ENCODE data around the gene SLC6A13.

SLC6A13 gene

DNA sequence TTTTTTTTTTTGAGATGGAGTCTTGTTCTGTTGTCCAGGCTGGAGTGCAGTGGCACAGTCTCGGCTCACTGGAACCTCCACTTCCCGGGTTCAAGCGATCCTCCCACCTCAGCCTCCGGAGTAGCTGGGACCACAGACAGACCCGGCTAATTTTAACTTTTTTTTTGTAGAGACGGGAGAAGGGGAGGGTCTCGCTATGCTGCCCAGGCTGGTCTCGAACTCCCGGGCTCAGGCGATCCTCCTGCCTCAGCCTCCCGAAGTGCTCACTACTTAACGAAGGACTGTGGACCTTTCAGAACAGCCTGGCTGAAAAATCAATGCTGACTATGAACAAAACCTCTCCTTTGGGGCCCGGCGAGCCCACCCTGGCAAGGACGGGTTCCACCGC lies 59.6 kb downstream of the SLC6A13 start:
- no peaks in the 10 kb centered on the region for H3K36me3 ChIP-seq (ENCODE audit: insufficient read depth, low read length)
- DNase-seq (no peak), ATAC-seq (ENCODE audit: insufficient read depth, low read depth) (no peak)
- H3K9me3 ChIP-seq (ENCODE audit: insufficient read depth, low read length, severe bottlenecking): no peaks in the 10 kb centered on the region
- no peak overlapping the region for H2AFZ ChIP-seq (ENCODE audit: low read depth, low read length)
- no peak overlapping the region for H3K4me3 ChIP-seq (ENCODE audit: low read depth in 1 of 2, low read length in 2 of 2)
- no peak overlapping the region for H3K9ac ChIP-seq (ENCODE audit: low read depth, low read length)
- H3K27me3 ChIP-seq (ENCODE audit: insufficient read depth, low read length, poor library complexity): no peaks in the 10 kb centered on the region
- H3K4me1 ChIP-seq (ENCODE audit: insufficient read depth, low read length): no peaks in the 10 kb centered on the region
- H3K27ac ChIP-seq (ENCODE audit: low read length): no peak overlapping the region
- no peak for TF ChIP-seq EZH2 (IDR thresholded peaks at IDR 0.05; ENCODE audit: borderline replicate concordance, low read depth, low read length, severe bottlenecking)
- TF ChIP-seq, protein P1, sequence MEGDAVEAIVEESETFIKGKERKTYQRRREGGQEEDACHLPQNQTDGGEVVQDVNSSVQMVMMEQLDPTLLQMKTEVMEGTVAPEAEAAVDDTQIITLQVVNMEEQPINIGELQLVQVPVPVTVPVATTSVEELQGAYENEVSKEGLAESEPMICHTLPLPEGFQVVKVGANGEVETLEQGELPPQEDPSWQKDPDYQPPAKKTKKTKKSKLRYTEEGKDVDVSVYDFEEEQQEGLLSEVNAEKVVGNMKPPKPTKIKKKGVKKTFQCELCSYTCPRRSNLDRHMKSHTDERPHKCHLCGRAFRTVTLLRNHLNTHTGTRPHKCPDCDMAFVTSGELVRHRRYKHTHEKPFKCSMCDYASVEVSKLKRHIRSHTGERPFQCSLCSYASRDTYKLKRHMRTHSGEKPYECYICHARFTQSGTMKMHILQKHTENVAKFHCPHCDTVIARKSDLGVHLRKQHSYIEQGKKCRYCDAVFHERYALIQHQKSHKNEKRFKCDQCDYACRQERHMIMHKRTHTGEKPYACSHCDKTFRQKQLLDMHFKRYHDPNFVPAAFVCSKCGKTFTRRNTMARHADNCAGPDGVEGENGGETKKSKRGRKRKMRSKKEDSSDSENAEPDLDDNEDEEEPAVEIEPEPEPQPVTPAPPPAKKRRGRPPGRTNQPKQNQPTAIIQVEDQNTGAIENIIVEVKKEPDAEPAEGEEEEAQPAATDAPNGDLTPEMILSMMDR (IDR thresholded peaks at IDR 0.05; ENCODE audit: borderline replicate concordance, extremely low read depth, low read length, poor library complexity, severe bottlenecking): no peak
- H3K79me2 ChIP-seq (ENCODE audit: insufficient read depth, low read length): no peaks in the 10 kb centered on the region
- 0 out of 2 replicates have a peak, but pooled peaks cover 5% of the 10 kb centered on the region for H4K20me1 ChIP-seq (ENCODE audit: insufficient read depth, low read length)
- no peak overlapping the region for H3K4me2 ChIP-seq (ENCODE audit: insufficient read depth, low read length)

DNA sequence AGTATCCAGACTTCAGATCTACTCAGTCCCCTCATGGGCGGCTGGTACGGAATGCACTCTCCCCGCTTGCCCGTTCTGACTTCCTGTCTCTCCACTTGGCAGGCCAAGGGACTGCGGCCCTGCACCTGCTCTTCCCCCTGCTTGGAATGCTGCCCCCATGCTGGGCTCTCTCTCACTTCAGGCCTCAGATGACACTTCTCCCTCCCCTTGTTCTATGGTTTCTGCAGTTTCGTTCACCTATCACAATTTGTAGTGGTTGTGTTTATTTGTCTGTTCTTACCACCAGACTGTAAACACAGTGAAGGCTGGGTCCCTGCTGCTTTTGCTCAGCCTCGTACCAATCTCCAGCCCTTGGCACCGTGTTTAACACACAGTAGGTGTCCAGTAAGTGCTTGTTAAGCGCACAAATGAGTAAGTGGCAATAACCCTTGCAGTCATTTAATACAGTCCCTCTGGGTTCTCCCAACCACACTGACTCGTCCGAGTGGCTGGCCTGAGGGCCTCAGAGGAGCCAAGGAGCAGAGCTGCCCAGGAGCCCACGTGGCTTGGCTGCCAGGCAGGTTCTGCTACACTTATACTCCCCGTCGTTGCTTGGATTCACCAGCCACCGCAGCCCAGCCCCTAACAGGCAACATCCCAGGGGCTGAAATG lies 60.4 kb downstream of the SLC6A13 start:
- no peak overlapping the region for H2AFZ ChIP-seq (ENCODE audit: low read depth, low read length)
- TF ChIP-seq EZH2 (IDR thresholded peaks at IDR 0.05; ENCODE audit: borderline replicate concordance, low read depth, low read length, severe bottlenecking): no peak
- TF ChIP-seq, protein P1 (IDR thresholded peaks at IDR 0.05; ENCODE audit: borderline replicate concordance, extremely low read depth, low read length, poor library complexity, severe bottlenecking): no peak
- no peaks in the 10 kb centered on the region for H3K27me3 ChIP-seq (ENCODE audit: insufficient read depth, low read length, poor library complexity)
- no peaks in the 10 kb centered on the region for H3K79me2 ChIP-seq (ENCODE audit: insufficient read depth, low read length)
- H3K9ac ChIP-seq (ENCODE audit: low read depth, low read length): no peak overlapping the region
- H3K36me3 ChIP-seq (ENCODE audit: insufficient read depth, low read length): no peaks in the 10 kb centered on the region
- DNase-seq (no peak), ATAC-seq (ENCODE audit: insufficient read depth, low read depth) (no peak)
- no peaks in the 10 kb centered on the region for H3K9me3 ChIP-seq (ENCODE audit: insufficient read depth, low read length, severe bottlenecking)
- H4K20me1 ChIP-seq (ENCODE audit: insufficient read depth, low read length): 0 out of 2 replicates have a peak, but pooled peaks cover 5% of the 10 kb centered on the region
- no peaks in the 10 kb centered on the region for H3K4me1 ChIP-seq (ENCODE audit: insufficient read depth, low read length)
- no peak overlapping the region for H3K27ac ChIP-seq (ENCODE audit: low read length)
- no peak overlapping the region for H3K4me3 ChIP-seq (ENCODE audit: low read depth in 1 of 2, low read length in 2 of 2)
- no peak overlapping the region for H3K4me2 ChIP-seq (ENCODE audit: insufficient read depth, low read length)

DNA sequence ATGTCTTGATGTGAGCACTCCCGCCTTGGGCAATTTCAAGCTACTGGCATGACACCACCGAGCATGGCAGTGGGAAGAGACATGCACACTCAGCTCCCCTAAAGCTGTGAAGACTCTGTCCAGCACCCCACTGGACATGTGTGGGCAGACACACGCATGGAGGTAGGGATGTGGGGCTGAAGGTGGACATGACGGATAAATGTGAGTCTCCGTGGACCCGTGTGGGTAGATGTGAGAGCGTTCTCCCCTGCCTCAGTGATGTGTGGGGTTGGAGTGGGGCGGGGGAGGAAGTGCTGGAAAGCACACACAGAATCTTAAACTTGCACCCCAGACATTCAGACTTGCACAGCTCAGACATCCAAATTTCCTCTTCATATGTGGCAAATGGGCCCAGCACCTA lies 61.3 kb downstream of the SLC6A13 start:
- no peaks in the 10 kb centered on the region for H3K36me3 ChIP-seq (ENCODE audit: insufficient read depth, low read length)
- H3K4me2 ChIP-seq (ENCODE audit: insufficient read depth, low read length): no peak overlapping the region
- H3K27me3 ChIP-seq (ENCODE audit: insufficient read depth, low read length, poor library complexity): no peaks in the 10 kb centered on the region
- H3K9me3 ChIP-seq (ENCODE audit: insufficient read depth, low read length, severe bottlenecking): no peaks in the 10 kb centered on the region
- DNase-seq (no peak), ATAC-seq (ENCODE audit: insufficient read depth, low read depth) (no peak)
- 0 out of 2 replicates have a peak, but pooled peaks cover 5% of the 10 kb centered on the region for H4K20me1 ChIP-seq (ENCODE audit: insufficient read depth, low read length)
- H3K79me2 ChIP-seq (ENCODE audit: insufficient read depth, low read length): no peaks in the 10 kb centered on the region
- H2AFZ ChIP-seq (ENCODE audit: low read depth, low read length): no peak overlapping the region
- TF ChIP-seq EZH2 (IDR thresholded peaks at IDR 0.05; ENCODE audit: borderline replicate concordance, low read depth, low read length, severe bottlenecking): no peak
- TF ChIP-seq, protein P1 (IDR thresholded peaks at IDR 0.05; ENCODE audit: borderline replicate concordance, extremely low read depth, low read length, poor library complexity, severe bottlenecking): no peak
- H3K4me1 ChIP-seq (ENCODE audit: insufficient read depth, low read length): no peaks in the 10 kb centered on the region
- no peak overlapping the region for H3K4me3 ChIP-seq (ENCODE audit: low read depth in 1 of 2, low read length in 2 of 2)
- no peak overlapping the region for H3K27ac ChIP-seq (ENCODE audit: low read length)
- H3K9ac ChIP-seq (ENCODE audit: low read depth, low read length): no peak overlapping the region
